ENCODE results near the gene GPR68. TPM values are rescaled to one million over a fixed set of nuclear protein-coding genes. Genes with fewer than 3 reads are reported as not detected.
"Not testable (repeated sequence)": the region's sequence is repeated elsewhere in the genome, so short reads cannot be mapped to it uniquely, and the experiment has no call there.

The GPR68 gene
- total and polyA plus RNA-seq, 2 of the 4 experiments (the other 2 are of a cell fraction), result 0.72 to 0.94 TPM

GRCh38 chr14:91182753-91183152, 61.8 kb downstream of the GPR68 start:
- H3K14ac ChIP-seq (replicated peaks; ENCODE audit: low read depth, low read length); H2AK9ac ChIP-seq (replicated peaks; ENCODE audit: low read depth, low read length, poor library complexity); H3K4me1 ChIP-seq (ENCODE audit: control insufficient read depth, insufficient read depth, low read length); intact Hi-C loops (cut with micrococcal nuclease); H2BK5ac ChIP-seq (ENCODE audit: low read depth, low read length, poor library complexity, severe bottlenecking); POLR2A ChIA-PET (ENCODE audit: unreplicated experiment); H3K4me2 ChIP-seq (ENCODE audit: low read depth, low read length); H3K9ac ChIP-seq (ENCODE audit: low read depth, low read length); dilution Hi-C loops (cut with HindIII; ENCODE audit: low sequenced_read_pairs, unreplicated experiment); H3K79me1 ChIP-seq (ENCODE audit: low read depth in 1 of 2, low read length in 2 of 2); H3K4ac ChIP-seq (ENCODE audit: low read depth, low read length); H3K27ac ChIP-seq (ENCODE audit: insufficient read depth, low read length); H3K23ac ChIP-seq (ENCODE audit: low read depth, low read length); H2BK20ac ChIP-seq (ENCODE audit: low read depth, low read length); H3K56ac ChIP-seq (ENCODE audit: extremely low read depth, insufficient read depth, low read length); H2BK120ac ChIP-seq (ENCODE audit: low read depth, low read length); H4K91ac ChIP-seq (ENCODE audit: insufficient read depth, low read depth, low read length); H2AK5ac ChIP-seq (ENCODE audit: low read depth, low read length); BruUV-seq (replicated peaks); H3K27me3 ChIP-seq (ENCODE audit: control insufficient read depth, insufficient read depth, low read length); H4K20me1 ChIP-seq (ENCODE audit: insufficient read depth, low read length); H3K9me1 ChIP-seq (ENCODE audit: insufficient read depth, low read length); CTCF ChIA-PET; H3K4me3 ChIP-seq (ENCODE audit: insufficient read depth, low read depth, low read length); ATAC-seq (ENCODE audit: low read depth); H2BK15ac ChIP-seq (ENCODE audit: low read depth, low read length); H3K18ac ChIP-seq (ENCODE audit: low read depth, low read length); H4K5ac ChIP-seq (ENCODE audit: low read depth, low read length); H4K8ac ChIP-seq (ENCODE audit: low read depth in 2 of 2, low read length in 2 of 2); H2AFZ ChIP-seq (replicated peaks; ENCODE audit: low read length, poor library complexity); DNase-seq; in situ Hi-C loops (cut with MboI; ENCODE audit: low sequenced_read_pairs); H3K9me3 ChIP-seq (ENCODE audit: control insufficient read depth, insufficient read depth, low read length): not testable (repeated sequence)
- peaks cover 14% of the 10 kb centered on the region for H3K36me3 ChIP-seq (ENCODE audit: control insufficient read depth, insufficient read depth, low read length)
- no CpG with 5 or more reads among the region's 3 CpGs for WGBS, 2 experiments (ENCODE audit: extremely low coverage in 2 of 2, insufficient read length in 1 of 2)

Other genes with a start within 250 kb of the GPR68 start
- 0.28 and 0.36 TPM in 2 replicates for gene RPS6KA5, start 184.1 kb downstream of the GPR68 start, total RNA-seq (2012; rRNA removed)
- 0.30 and 0.36 TPM in 2 replicates for gene RPS6KA5, start 184.1 kb downstream of the GPR68 start, polyA plus RNA-seq (2012; rRNA removed)
- gene DGLUCY, start 130.6 kb downstream of the GPR68 start, total RNA-seq (2012; rRNA removed), result 8.6 and 13.3 TPM in 2 replicates
- gene DGLUCY, start 130.6 kb downstream of the GPR68 start, polyA plus RNA-seq (2012; rRNA removed), result 7.5 and 8.5 TPM in 2 replicates
- 0.18 and 0.28 TPM in 2 replicates for gene CCDC88C, start 173.1 kb upstream of the GPR68 start, total RNA-seq (2012; rRNA removed)
- 0.11 and 0.17 TPM in 2 replicates for gene CCDC88C, start 173.1 kb upstream of the GPR68 start, polyA plus RNA-seq (2012; rRNA removed)

All from IMR-90 (cell line).